Stomach (tissue), 4 donors: ENCODE measurements around the gene STPG2.

Source experiments
- CTCF ChIP-seq, 7 experiments: fragments of 450-650 bp in 4 of 7; fragments of 200-600 bp in 3 of 7; sonication (generic) in 3 of 7; IDR thresholded peaks; one replicate each; pipeline ENCODE4 v1.5.1; 2016 to 2019; ENCODE audit warnings: antibody characterized with exemption in 7 of 7, control low read depth in 2 of 7, mild to moderate bottlenecking in 1 of 7
- EP300 ChIP-seq: sonication (generic); formaldehyde crosslinking; IDR thresholded peaks from one replicate; pipeline ENCODE4 v1.6.1; 2017; ENCODE audit warnings: antibody characterized with exemption
- POLR2A ChIP-seq, 4 donors: fragments of 450-650 bp; IDR thresholded peaks; one replicate each; pipeline ENCODE4 v1.6.1; 2016; ENCODE audit warnings: antibody characterized with exemption in 4 of 4, control low read depth in 2 of 4, mild to moderate bottlenecking in 1 of 4, moderate library complexity in 1 of 4
- POLR2AphosphoS5 ChIP-seq, 3 donors: sonication (generic); formaldehyde crosslinking; IDR thresholded peaks; one replicate each; pipeline ENCODE4 v1.6.1; 2016; ENCODE audit warnings: antibody characterized with exemption in 3 of 3

- TF ChIP-seq CTCF (IDR thresholded peaks at IDR 0.05): no peak
- TF ChIP-seq EP300: no peak
- TF ChIP-seq POLR2AphosphoS5 (IDR thresholded peaks at IDR 0.05): no peak
- no peak for TF ChIP-seq POLR2A (IDR thresholded peaks at IDR 0.05)
Observed at GRCh38 chr4:97828646-97829045, 314.6 kb downstream of the STPG2 start.
